NT2/D1 (cell line): ENCODE data around the gene CLTA.

Source experiments
- DNase-seq: peaks from one replicate; pipeline ENCODE4 v3.0.0-alpha.2; 2011; ENCODE audit warnings: low read depth, low spot score
- H3K27me3 ChIP-seq: 2 replicates; pipeline ENCODE4 v1.6.0; 2011; ENCODE audit warnings: mild to moderate bottlenecking; ENCODE audit not compliant: insufficient read length, insufficient read depth
- H3K36me3 ChIP-seq: 2 replicates; pipeline ENCODE4 v1.6.1; 2011; ENCODE audit warnings: mild to moderate bottlenecking, low read length, mixed read lengths; ENCODE audit not compliant: insufficient read depth, insufficient read length
- H3K4me1 ChIP-seq: 2 replicates; pipeline ENCODE4 v1.5.1; 2011; ENCODE audit not compliant: insufficient read depth, insufficient read length
- H3K4me3 ChIP-seq: 2 replicates; pipeline ENCODE4 v1.5.1; 2011; ENCODE audit warnings: low read depth; ENCODE audit not compliant: insufficient read length
- H3K9ac ChIP-seq: 2 replicates; pipeline ENCODE4 v1.6.0; 2011; ENCODE audit warnings: low read depth; ENCODE audit not compliant: insufficient read length
- H3K9me3 ChIP-seq: 2 replicates; pipeline ENCODE4 v1.5.1; 2011; ENCODE audit warnings: mild to moderate bottlenecking, low read length; ENCODE audit not compliant: insufficient read depth
- SUZ12 ChIP-seq: IDR thresholded peaks from 2 replicates; pipeline ENCODE4 v1.6.1; 2011; ENCODE audit not compliant: insufficient read length, insufficient read depth; ENCODE audit errors: extremely low read depth
- YY1 ChIP-seq: IDR thresholded peaks from 2 replicates; pipeline ENCODE4 v1.6.1; 2011; ENCODE audit not compliant: insufficient read length, insufficient read depth
- ZNF274 ChIP-seq: IDR thresholded peaks from 2 replicates; pipeline ENCODE4 v1.6.1; 2011; ENCODE audit warnings: mild to moderate bottlenecking, low read depth, low read length

The CLTA gene

GRCh38 chr9:36193023-36193422 is 2.3 kb downstream of the CLTA start:
- no peaks in the 10 kb centered on the region for H3K4me1 ChIP-seq
- TF ChIP-seq ZNF274 (no peak), SUZ12 (no peak), YY1 (no peak)
- no peaks in the 10 kb centered on the region for H3K27me3 ChIP-seq
- no peak for DNase-seq
- H3K4me3 ChIP-seq: peak overlapping the region; percentile 5
- H3K9ac ChIP-seq: peak overlapping the region; percentile 96
- H3K9me3 ChIP-seq: no peaks in the 10 kb centered on the region
- peaks cover 50% of the 10 kb centered on the region for H3K36me3 ChIP-seq

DNA sequence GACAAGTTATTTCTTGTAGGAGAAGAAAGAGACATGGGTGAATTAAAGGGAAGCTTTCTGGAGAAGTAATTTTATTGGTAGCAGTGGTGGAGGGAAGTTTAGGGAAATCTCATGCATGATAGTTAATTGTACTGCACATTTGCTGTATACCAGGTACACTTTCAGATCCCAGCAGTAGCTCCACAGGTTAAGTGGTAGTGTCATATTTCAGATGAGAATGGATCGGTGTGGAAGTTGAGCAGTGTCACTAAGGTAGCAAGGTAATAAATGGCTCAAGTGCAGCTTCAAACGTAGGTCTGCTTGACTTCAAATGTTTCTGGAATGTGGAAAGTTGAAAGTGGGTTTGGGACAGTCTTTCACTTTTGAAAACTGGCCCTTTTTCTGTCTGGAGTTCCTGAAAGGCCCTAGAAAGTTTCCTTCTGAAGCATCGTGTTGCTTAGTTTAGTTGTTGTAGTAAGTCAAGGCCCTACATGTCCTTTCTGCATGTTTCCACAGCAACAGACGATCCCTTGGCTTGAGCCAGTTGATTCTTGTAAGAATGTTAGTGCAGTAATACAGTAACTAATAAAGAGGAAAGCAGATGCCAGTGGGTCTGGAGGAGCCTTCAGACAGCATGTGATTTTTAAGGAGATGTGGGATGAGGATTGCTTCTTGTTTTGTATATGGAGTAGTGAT is 3.7 kb downstream of the CLTA start:
- no peak for DNase-seq
- Histone ChIP-seq H3K36me3 (peaks cover 64% of the 10 kb centered on the region), H3K4me3 (no peak overlapping the region), H3K4me1 (no peaks in the 10 kb centered on the region), H3K9me3 (no peaks in the 10 kb centered on the region), H3K9ac (no peak overlapping the region), H3K27me3 (no peaks in the 10 kb centered on the region)
- TF ChIP-seq SUZ12: no peak
- TF ChIP-seq ZNF274: no peak
- no peak for TF ChIP-seq YY1

DNA sequence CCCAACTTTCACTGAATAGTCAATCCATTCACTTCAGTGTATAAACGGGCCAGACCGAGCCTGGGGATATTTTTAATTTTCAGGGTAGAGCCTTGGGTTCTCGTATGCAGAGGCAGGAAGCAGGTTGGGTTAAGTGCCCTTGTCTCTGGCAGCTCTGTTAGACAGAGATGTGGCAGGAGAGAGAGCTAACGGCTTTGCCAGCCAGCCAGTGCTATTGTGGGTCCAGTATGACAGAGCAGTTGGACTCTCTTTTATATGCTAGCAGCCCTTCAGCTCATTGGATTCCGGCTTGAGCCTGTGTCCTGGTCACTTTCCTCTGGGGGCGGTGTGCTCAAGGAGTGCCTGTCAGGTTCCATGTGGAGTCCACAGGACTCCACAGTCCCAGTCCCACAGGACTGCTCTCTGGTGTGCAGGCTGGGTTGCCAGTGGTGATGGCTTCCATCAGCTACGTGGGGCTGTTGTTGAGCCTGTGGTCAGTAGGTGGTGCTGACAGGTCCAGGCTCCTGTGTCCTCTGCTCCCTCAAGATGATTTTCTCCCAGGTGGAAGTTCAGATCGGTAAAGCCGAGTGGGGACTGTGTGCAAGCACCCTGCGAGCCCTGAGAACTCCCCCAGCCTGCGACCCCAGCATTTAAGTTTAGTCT is 14.3 kb downstream of the CLTA start:
- H3K4me3 ChIP-seq: no peak overlapping the region
- no peak for DNase-seq

DNA sequence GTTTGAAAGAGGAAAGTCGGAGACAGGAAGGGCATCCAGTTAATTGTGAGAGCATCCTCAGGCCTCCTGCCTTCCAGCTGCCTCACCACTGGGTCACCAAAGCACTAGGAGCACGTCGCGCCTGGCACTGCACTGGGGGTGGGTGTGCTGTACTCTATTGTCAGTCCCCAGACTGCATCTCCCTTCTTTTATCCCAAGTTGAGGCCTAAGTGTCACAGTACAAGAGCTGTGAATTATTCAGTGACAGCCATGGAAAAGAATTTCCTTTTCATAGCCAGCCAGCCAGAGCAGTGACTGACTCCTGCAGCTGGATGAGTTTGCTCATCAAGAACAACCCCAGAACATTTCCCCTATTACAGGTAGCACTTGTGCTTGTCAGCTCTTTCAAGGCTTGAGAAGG is 16.3 kb downstream of the CLTA start:
- H3K4me3 ChIP-seq: no peak overlapping the region
- no peaks in the 10 kb centered on the region for H3K9me3 ChIP-seq
- no peaks in the 10 kb centered on the region for H3K27me3 ChIP-seq
- TF ChIP-seq YY1: no peak
- no peak for TF ChIP-seq SUZ12
- TF ChIP-seq ZNF274: no peak
- no peak for DNase-seq
- H3K36me3 ChIP-seq: peaks cover 96% of the 10 kb centered on the region
- peaks cover 4% of the 10 kb centered on the region for H3K4me1 ChIP-seq
- no peak overlapping the region for H3K9ac ChIP-seq

More for the DNA sequence above, 14.3 kb downstream of the CLTA start:
- Histone ChIP-seq H3K27me3 (no peaks in the 10 kb centered on the region), H3K9me3 (no peaks in the 10 kb centered on the region), H3K36me3 (peaks cover 96% of the 10 kb centered on the region), H3K9ac (no peak overlapping the region), H3K4me1 (peaks cover 2% of the 10 kb centered on the region)
- TF ChIP-seq ZNF274 (no peak), SUZ12 (no peak), YY1 (no peak)

DNA sequence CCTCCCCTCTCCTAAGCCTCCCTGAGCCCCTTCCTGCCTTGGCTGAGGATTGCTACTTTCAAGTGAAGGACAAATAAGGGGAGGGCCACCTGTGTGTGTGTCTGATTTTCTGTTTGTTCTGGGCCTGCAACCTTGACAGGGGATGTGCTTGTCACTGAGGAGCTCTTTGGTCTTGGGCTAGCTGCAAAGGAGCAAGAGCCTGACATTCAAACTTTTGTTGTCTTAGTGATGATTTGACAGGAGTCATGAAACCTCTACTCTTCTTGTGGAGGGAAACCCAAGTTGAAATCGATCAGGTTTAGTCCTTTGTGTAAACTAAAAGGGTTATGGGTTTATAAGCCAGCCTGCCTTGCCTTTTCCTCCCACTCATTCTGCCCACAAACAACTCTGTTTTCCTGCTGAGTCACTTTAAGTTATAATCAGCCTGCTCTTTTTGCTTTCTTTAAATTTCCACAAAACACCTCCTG is 16.9 kb downstream of the CLTA start:
- Histone ChIP-seq H3K9me3 (no peaks in the 10 kb centered on the region), H3K9ac (no peak overlapping the region), H3K4me3 (no peak overlapping the region), H3K27me3 (no peaks in the 10 kb centered on the region), H3K36me3 (peaks cover 96% of the 10 kb centered on the region), H3K4me1 (peaks cover 4% of the 10 kb centered on the region)
- no peak for DNase-seq
- TF ChIP-seq SUZ12 (no peak), ZNF274 (no peak), YY1 (no peak)

DNA sequence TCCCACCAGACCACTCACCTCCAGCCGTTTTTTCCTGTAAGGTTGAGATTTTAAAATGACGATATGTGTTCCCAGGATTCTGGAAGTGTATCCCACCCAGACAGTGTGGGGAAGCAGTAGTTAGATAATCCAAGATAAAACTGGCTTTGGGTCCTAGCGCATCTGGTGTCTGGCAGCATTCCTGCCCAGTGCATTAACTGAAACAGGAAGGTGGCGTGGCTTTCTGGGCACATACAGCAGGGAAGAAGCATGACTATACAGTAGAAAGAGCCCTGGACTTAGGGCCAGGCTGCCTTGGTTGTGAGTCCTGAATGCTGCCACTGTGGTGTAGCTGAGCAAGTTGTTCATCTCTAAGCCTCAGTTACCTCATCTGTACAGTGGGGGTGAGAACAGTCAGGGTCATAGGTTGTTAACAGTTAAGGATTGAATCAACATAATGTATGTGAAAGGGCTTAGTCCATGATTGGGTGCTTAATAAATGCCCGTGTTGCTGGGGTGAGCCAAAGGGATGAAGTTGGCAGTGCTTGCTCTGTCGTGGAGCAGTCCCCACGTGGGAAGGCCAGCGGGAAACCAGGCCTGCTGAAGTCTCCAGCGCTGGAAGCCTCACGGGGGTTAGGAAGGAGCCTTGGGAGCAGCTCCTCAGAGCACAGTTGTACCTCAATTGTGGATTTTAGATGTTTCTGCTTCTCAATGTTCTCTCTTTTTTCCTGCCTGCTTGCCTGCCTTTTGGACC is 18.0 kb downstream of the CLTA start:
- peaks cover 99% of the 10 kb centered on the region for H3K36me3 ChIP-seq

GRCh38 chr9:36210722-36211121 is 20.0 kb downstream of the CLTA start:
- Histone ChIP-seq H3K27me3 (no peaks in the 10 kb centered on the region), H3K4me3 (no peak overlapping the region), H3K36me3 (peaks cover 94% of the 10 kb centered on the region), H3K9me3 (no peaks in the 10 kb centered on the region), H3K9ac (no peak overlapping the region), H3K4me1 (peaks cover 4% of the 10 kb centered on the region)
- no peak for TF ChIP-seq ZNF274
- no peak for TF ChIP-seq YY1
- no peak for TF ChIP-seq SUZ12
- DNase-seq: no peak

More for the DNA sequence above, 18.0 kb downstream of the CLTA start:
- Histone ChIP-seq H3K9me3 (no peaks in the 10 kb centered on the region), H3K9ac (no peak overlapping the region), H3K4me3 (no peak overlapping the region), H3K27me3 (no peaks in the 10 kb centered on the region), H3K4me1 (peaks cover 4% of the 10 kb centered on the region)
- no peak for TF ChIP-seq SUZ12
- no peak for TF ChIP-seq ZNF274
- TF ChIP-seq YY1: no peak
- no peak for DNase-seq
